NB4 (cell line): ENCODE measurements around the gene MRPS22.

ENCODE experiments used
- DNase-seq: peaks from one replicate; pipeline ENCODE4 v3.0.0; 2010; ENCODE audit warnings: low read depth
- H3K4me3 ChIP-seq: one replicate; pipeline ENCODE4 v1.5.1; 2011; ENCODE audit warnings: mild to moderate bottlenecking, low read depth, low read length, moderate library complexity
- MYC ChIP-seq: IDR thresholded peaks from 2 replicates; pipeline ENCODE4 v1.6.1; 2011; ENCODE audit warnings: low read depth, low read length
- POLR2A ChIP-seq: IDR thresholded peaks from 2 replicates; pipeline ENCODE4 v1.6.1; 2011; ENCODE audit warnings: mild to moderate bottlenecking; ENCODE audit not compliant: insufficient read length; ENCODE audit errors: extremely low read depth
- TF ChIP-seq, protein P1 (sequence below): IDR thresholded peaks from one replicate; pipeline ENCODE4 v1.5.1; 2012; ENCODE audit warnings: low read depth, low read length
- TF ChIP-seq, protein P2 (sequence below): IDR thresholded peaks from 2 replicates; pipeline ENCODE4 v1.6.1; 2011; ENCODE audit warnings: low read depth, low read length

MRPS22 gene

DNA sequence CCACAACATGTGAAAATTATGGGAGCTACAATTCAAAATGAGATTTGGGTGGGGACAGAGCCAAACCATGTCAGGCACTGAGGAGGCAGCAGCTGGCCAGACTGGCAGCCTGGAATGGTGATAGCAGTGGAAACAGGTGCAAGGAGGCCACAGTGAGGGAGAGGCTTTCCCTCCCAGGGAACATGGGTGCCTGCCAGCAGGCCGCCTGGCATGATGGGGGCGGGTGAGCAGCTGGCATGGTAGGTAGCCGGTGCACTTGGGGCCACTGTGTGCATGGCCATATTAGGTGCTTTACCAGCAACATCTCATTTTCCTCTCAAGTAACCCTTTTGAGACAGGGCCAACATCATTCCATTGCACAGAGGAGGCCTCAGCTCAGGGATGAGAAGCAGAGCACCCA is 18.3 kb upstream of the MRPS22 start:
- DNase-seq, result no peak
- TF ChIP-seq, protein P1, sequence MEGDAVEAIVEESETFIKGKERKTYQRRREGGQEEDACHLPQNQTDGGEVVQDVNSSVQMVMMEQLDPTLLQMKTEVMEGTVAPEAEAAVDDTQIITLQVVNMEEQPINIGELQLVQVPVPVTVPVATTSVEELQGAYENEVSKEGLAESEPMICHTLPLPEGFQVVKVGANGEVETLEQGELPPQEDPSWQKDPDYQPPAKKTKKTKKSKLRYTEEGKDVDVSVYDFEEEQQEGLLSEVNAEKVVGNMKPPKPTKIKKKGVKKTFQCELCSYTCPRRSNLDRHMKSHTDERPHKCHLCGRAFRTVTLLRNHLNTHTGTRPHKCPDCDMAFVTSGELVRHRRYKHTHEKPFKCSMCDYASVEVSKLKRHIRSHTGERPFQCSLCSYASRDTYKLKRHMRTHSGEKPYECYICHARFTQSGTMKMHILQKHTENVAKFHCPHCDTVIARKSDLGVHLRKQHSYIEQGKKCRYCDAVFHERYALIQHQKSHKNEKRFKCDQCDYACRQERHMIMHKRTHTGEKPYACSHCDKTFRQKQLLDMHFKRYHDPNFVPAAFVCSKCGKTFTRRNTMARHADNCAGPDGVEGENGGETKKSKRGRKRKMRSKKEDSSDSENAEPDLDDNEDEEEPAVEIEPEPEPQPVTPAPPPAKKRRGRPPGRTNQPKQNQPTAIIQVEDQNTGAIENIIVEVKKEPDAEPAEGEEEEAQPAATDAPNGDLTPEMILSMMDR, result no peak
- TF ChIP-seq, protein P2, sequence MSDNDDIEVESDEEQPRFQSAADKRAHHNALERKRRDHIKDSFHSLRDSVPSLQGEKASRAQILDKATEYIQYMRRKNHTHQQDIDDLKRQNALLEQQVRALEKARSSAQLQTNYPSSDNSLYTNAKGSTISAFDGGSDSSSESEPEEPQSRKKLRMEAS, result no peak
- TF ChIP-seq POLR2A, result no peak
- TF ChIP-seq MYC, result no peak
- H3K4me3 ChIP-seq, result no peak overlapping the region

DNA sequence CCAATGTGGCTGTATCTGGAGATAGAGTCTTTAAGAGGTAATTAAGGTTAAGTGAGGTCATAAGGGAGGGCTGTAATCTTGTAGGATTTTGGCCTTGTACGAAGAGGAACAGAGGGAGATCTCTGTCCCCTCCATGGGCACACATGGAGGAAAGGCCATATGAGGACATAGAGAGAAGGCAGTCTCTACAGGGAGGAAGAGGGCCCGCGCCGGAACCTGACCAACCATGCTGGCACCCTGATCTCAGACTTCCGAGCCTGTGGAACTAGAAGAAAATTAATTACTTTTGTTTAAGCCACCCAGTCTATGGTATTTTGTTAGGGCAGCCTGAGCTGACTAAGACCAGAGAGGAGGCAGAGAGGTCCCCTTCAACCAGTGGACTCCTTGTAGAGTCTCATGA is 17.7 kb upstream of the MRPS22 start:
- DNase-seq, result no peak
- TF ChIP-seq, protein P1, result no peak
- TF ChIP-seq MYC (no peak), POLR2A (no peak)
- TF ChIP-seq, protein P2, result no peak
- no peak overlapping the region for H3K4me3 ChIP-seq

DNA sequence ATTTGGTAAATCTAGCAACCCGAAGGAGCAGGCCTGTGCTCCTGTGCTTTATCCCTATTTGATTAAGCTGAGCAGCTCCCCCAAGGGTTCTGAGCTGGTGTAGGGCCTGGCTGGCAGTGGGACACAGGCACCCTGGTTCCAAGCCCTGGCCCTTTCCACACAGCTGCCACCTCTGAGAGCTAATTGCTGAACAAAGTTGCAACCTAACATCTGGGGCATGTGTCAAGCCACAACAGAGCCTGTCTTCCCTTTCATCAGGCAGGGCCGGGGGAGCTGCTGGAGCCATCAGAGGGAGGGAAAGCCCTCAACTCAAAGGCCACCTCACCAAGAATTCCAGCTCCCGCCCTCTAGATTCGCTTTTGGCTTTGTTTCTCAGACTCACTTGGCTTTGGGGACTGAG is 17.1 kb upstream of the MRPS22 start:
- H3K4me3 ChIP-seq, result no peak overlapping the region
- TF ChIP-seq POLR2A, result no peak
- TF ChIP-seq, protein P2, result peak; percentile 20; the same call in 1 of the 2 replicates
- peak; percentile 40 for DNase-seq

DNA sequence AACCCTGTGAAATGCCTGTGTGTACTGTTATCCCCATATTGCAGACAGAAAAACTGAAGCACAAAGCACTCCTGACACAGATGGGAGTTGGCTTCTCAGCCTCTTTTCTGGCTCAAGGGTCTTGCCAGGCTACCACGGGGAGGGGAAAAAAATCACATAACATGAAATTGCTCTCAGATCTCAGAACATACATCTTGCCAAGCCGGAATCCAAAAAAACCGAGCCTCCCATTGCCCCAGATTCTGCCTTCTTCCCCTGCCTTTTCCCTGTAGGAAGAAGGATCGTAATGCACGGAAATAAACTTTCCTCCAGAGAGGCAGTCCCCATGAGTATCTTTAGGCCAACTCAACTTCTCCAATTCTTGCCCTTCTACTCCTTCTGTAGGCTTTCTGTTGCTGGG is 16.6 kb upstream of the MRPS22 start:
- TF ChIP-seq, protein P1, result no peak
- TF ChIP-seq, protein P2, result no peak
- TF ChIP-seq MYC (no peak), POLR2A (no peak)
- DNase-seq, result no peak
- no peak overlapping the region for H3K4me3 ChIP-seq

DNA sequence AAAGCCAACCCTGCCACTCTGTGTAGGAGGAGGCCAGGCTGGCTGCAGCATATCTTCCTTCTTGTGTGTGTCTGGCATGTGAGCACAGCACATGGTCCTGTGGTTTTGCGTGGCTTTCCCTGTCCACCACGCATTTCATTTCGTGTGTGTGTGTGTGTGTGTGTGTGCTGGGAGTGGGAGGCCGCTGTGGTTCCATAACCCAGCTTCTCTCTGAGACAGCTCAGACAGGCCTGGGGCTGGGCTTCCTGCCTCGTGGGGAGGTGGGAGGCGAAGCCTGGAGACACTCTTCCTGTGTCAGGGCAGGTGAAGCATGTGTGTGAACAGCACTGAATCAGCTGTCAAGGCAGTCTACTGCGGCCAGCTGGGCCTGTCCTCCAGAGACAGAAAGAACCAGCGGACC is 16.0 kb upstream of the MRPS22 start:
- TF ChIP-seq, protein P1, result no peak
- TF ChIP-seq, protein P2, result peak; percentile 88
- peak; percentile 70 for TF ChIP-seq MYC
- peak; percentile 54 for DNase-seq
- no peak overlapping the region for H3K4me3 ChIP-seq

DNA sequence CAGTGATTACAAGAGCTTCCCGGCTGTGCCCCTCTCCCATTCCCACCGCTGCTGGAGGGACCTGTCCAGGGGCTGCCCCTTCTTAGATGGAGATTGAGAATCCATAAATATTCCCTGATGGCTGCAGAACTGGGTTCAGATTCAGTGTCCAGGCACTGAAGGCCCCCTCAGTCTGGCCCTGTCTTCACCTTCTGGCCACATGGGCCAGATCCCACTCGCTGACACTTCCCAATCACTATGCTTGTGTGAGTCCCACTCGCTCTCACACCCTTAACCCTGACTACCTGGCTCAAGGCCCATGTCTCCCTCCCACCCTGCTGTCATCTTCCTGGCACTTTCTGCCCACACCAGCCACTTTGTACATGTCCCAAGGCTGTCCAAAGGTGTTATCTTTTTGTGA is 15.5 kb upstream of the MRPS22 start:
- no peak for DNase-seq
- no peak for TF ChIP-seq MYC
- no peak for TF ChIP-seq POLR2A
- TF ChIP-seq, protein P2, result no peak
- TF ChIP-seq, protein P1, result no peak
- no peak overlapping the region for H3K4me3 ChIP-seq
